HG03064 (cell line): ENCODE results near the gene KIF26A.

Experiments used
- ATAC-seq: cut with Tn5 transposase; IDR thresholded peaks from one replicate; pipeline ENCODE4 v1.9.1; 2021; ENCODE audit warnings: low read depth; ENCODE audit not compliant: unreplicated experiment

Gene KIF26A

DNA sequence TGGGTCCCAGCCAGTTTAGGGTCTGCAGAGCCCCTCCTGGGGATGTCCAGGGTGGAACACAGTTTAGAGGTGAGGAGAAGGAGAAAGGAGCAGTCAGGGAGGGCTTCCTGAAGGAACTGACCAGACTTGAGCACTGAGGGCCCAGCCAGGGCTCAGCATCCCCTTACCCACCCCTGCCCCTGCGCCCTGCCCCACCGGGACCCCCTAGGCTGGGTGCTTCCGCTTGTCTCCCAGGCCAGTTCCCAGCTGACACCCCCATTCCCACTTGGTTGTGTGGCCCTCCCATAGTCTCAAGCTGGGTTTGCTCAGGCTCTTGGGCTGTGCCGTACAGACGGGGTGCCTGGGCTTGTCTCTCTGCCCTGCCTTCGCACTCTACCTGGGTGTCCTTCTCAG, 26.3 kb upstream of the KIF26A start:
- ATAC-seq, result no peak

DNA sequence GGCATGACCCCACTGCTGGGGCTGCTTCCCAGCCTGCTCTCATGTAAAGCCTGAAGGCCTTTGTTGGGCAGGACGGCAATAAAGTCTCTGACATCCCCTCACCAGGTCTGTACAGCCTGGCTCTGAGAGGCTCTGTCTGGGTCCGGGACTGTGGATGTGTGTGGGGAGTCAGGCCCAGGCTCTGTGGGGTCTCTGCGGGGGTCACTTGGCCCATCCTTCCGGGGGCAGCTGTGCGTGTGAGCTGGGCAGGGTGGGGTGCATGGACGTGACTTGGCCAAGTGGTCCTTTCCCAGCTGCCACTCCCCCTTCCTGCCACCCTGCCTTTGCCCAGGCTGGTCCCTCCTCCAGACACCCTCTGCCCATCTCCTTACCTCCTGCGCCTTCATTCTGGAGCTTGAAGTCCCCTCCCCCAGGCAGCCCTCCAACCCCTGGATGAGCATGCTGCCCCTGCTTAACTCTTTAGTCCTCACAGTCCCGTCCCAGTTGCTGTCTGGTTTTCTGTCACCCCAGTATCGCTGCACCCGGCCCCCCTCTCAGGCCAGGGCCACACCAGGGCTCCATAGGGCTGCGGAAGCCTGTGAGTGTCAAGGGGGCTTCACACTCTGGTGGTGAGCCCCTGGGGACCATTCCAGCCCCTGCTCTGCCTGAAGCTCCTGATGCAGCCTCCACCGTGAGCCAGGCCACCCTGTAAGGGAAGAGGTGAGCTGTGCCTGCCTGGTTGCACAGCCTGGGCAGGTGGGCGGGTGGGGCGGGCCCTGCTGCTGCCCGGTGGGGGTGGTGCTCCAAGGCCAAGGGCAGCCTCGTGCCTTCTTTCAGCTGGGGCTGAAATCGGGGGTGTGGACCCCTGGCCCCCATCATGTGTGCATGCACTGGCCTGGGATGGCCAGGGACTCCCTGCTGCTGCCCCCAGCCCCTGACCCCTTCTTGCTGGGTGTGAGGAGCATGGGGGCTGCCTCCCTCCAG, 25.5 kb upstream of the KIF26A start:
- no peak for ATAC-seq

- ATAC-seq, result no peak
These were observed 24.6 kb upstream of the KIF26A start for GRCh38 chr14:104113631-104114420.

- ATAC-seq, result no peak
These were observed 23.8 kb upstream of the KIF26A start for GRCh38 chr14:104114421-104115130.

DNA sequence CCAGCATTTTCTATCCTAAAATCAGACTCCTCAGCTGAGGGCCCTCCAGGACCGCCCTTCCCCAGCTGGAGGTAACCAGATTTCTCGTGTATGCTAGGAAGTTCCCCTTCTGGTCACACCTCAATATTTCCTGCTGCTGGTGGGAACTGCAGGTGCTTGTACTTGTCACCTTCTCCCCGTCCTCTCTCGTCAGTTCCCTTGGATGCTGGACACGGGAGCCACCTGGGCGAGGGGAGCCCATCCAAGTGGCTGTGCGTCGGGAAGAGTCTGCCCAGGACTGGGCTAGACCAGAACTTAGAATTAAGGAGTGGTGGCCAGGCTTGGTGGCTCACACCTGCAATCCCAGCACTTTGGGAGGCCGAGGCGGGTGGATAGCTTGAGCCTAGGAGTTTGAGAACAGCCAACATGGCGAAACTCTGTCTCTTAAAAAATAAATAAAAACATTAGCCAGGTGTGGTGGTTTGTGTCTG, 23.2 kb upstream of the KIF26A start:
- ATAC-seq, result no peak

DNA sequence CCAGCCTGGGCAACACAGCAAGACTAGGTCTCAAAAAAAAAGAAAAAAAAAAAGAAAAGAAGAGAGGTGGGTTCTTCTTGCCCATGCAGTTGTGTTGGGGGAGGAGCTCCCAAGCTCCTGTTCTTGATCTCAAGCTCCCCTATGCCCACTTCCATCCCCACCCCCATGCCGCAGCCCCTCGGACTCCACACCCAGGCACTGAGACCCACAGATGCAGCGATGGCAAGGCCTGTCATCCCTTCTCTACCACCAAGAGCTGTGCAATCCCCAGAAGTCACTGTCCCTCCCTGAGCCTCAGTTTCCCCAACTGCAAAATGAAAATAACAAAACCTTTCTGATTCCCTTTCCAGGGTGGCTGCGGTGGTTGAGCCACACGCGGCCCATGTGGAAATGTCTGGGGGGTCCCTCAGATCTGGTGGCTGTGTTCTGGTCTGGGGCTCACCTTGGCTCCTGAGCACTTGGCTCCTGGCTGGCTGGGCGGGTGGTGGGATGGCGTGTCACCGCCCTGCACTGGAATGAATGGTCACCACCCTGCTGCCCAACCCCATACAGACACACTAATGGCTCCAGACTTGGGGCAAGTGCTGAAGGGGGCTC, 22.6 kb upstream of the KIF26A start:
- ATAC-seq, result no peak

DNA sequence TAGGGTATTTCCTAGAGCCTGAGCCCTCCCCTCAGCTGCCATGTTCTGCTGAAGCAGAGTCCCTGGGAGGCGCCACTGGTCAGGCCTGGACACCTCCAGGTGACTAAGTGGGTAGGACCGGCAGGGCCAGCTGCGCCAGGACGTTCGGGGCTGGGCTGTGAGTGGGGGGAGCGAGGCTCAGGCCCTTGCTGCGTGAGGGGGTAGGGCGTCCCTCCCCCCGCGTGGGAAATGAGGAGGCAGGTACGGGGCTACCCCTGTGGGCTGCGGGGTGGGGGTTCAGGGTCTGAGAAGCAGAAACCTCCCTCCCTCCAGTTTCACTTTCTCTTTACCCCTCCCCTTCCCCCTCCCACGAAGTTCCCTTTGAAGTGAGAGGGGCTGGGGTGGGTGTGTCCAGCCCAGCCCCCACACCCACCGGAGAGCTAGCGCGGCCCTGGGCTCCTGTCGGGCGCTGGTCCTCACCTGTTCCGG, 22.1 kb upstream of the KIF26A start:
- no peak for ATAC-seq

DNA sequence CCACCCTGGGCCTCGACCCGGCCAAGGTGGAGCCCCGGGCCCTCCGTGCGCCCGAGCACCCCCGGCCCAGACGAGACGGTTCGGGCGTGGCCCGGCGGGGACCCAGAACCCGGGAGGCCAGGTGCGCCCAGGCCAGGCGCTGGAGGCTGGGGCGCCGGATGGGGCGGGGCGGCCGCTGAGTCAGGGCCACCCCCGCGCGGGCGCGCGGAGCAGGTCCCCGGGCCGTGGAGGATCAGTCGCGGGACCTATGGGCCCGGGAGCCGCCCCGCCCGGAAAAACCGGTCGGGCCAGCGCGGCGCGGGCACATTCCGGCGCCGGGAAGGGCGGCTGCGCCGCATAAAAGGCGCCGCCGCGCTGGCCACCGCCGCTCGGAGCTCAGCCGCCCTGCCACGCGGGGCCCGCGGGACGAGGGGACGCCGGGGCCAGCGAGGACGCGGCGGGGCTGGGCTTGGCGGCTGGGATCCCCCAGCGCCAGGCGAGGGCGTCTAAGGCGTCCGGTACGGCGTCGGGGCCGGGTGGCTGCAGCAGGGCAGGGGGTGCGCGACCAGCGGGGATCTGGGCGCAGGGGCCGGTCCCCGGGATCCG, 21.5 kb upstream of the KIF26A start:
- ATAC-seq, result no peak

DNA sequence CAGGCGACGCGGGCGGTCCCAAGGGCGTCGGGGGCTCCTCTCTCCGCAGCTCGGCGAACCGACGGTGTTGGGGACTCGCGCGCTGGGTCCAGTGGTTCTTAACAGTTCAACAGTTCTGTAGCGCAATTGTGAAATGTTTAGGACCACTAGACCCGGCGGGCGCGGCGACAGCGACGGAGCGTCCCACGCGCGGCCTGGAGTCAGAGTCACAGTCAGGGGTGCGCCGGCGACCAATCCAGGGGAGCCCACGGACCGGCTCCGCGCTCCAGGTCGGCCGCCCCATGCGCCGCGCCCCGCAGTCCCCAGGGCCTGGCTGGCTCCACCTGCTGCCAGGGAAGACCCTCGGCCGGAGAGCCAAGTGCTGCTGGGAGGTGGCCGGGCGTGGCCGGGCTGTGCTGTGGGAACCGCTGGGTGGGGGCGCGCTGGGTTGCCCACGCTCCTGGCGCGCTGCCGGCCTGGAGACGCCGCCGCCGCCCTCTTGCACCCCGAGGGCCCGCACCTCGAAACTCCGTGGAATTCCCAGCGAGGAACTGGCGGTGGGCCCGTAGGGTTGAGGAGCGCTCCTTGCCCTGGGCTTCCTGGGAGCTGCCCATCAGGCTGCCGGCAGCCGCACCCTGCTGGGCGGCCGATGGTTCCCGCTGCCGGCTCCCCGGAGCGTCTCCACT, 20.9 kb upstream of the KIF26A start:
- ATAC-seq, result no peak

DNA sequence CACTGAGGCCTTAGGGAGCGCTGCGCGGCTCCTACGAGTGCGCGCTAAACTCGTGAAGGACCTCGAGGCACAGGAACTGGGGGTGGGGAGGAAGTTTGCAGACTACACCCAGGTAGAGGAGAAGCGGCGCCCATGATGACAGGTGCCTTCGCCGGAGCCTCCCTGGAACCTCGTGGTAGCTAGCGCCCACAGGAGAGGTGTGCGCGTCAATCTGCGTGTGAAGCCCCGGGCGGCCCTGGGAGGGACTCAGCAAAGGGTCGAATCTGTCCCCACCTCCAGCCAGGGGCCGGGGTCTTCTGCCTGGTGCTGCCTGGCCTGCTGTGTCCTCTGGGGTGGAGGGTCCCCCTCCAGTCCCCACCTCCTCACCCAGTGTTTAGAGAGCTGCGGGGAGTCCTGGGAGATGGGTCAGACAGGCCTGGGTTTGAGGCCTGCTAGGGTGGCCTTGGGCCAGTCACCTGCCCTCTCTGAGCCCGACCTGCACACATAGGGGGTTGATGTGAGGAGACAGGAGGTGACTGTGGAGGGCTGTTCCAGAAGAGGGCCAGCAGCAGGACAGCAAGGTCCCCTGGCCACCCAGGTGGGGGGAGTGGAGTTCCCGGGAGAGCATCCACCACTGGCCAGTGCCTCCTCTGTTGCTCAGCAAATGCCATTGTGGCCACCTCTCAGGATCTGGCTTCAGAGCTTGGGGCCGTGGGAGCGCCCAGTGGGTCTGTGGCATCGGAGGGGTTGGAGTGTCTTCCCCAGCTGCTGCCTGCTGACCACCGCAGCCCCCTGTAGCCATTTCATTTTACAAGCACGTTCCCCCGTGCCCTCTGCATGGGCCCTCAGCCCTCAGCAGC, 20.2 kb upstream of the KIF26A start:
- ATAC-seq, result no peak

- ATAC-seq, result no peak
These were observed 19.3 kb upstream of the KIF26A start for GRCh38 chr14:104119119-104119487.

DNA sequence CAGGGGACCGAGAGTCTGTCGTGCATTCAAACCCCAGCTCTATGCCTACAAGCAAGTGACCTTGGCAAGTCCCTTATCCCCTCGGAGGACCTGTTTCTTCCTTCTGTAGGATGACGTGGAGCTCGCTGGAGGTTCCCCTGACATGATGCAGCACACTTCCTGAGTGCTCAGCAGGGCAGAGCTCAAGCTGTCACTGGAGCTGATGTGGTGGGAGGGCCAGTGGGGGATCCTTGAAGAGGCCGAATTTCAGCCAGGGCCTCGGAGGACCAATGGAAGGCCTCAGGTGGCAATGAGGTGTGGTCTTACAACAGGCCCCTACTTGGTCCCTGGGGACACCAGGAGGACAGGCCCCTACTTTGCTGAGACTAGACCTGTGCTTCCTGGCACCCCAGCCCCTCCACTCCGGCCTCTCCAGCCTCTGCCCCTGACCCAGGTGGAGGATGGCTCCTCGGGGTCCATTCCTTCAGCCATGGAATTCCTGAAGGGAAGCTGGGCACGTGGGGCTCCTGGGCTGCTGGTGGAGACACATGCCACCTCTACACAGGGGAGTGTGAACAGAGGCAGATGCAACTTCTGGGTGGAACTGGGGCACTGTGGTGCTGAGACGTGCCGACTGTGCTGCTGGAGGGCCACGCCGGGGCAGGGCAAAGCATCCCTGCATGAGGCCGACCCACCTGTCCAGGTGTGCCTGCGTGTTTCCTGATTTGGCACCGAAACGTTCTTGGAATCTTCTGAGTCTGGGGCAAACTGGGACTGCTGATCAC, 18.7 kb upstream of the KIF26A start:
- ATAC-seq, result no peak

- no peak for ATAC-seq
These were observed 18.1 kb upstream of the KIF26A start for GRCh38 chr14:104120281-104120741.

DNA sequence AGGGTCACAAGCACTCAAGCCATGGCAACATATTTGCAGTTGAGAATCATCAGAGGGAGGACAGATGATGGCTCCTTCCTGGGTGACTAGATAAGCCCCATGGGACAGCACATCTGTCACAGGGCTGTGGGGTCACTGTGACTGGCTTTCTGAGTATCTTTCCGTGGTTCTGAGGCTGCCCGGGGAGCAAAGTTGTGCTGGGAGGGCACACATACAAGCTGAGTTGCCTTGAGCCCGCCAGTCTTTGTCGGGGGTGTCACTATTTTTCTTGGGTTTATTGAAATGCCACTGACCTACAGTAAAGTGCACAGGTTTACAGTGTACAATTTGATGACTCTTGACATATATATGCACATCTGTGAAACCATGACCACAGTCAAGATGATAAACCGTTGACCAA, 17.2 kb upstream of the KIF26A start:
- no peak for ATAC-seq

DNA sequence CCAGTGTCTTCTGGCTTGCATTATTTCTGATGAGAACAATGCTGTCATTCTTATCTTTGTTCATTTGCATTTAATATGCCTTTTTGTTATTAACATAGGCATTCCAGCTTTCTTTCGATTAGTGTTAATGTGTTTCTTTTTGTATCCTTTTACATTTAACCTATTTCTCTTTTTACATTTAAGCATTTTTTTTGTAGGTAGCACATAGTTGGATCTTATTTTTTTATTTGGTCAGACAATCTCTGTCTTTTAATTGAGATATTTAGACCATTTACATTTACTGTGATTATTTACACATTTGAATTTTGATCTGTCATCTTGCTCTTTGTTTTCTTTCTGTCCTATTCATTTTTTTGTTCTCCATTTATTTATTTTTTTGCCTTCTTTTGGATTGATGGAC, 14.5 kb upstream of the KIF26A start:
- ATAC-seq, result no peak

DNA sequence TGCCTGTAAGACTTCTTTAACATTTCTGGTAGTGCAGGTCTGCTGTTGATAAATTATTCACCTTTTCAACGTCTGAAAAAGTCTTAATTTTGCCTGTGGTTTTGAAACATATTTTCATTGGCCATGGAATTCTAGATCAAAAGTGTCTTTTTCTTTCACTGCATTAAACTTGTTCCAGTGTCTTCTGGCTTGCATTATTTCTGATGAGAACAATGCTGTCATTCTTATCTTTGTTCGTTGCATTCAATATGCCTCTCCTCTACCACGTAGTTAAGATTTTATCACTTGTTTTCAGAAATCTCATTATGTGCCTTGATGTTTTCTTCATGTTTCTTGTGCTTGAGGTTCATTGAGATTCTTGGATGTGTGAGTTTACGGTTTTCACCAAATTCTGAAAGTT, 13.4 kb upstream of the KIF26A start:
- no peak for ATAC-seq

DNA sequence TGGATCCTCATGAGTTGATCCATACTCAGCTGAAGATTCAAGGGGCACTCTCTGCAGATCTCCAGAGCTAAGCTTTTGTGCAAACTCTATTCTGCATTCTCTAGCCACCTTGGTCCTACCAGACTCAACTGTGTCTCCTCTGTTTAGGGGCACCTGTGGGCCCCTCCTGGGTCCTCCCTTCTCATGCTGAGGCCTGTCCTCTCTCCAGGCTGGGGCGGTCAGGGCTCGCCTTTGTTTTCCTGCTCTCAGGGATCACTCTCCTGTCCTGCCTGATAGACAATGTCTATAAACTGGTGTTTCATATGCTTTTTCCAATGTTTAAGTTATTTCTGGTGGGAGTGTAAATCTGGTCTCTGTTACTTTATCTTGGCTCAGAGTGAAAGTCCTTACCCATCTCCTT, 11.6 kb upstream of the KIF26A start:
- no peak for ATAC-seq

GRCh38 chr14:104128981-104129380, 9.4 kb upstream of the KIF26A start:
- no peak for ATAC-seq
